Measurements from ENCODE around the gene ADCY2. TPM values are rescaled to one million over a fixed set of nuclear protein-coding genes. Genes with fewer than 3 reads are reported as not detected.

Gene ADCY2
- total and polyA plus RNA-seq, 8 donors, result 0.29 to 7.5 (median 1.1) TPM

DNA sequence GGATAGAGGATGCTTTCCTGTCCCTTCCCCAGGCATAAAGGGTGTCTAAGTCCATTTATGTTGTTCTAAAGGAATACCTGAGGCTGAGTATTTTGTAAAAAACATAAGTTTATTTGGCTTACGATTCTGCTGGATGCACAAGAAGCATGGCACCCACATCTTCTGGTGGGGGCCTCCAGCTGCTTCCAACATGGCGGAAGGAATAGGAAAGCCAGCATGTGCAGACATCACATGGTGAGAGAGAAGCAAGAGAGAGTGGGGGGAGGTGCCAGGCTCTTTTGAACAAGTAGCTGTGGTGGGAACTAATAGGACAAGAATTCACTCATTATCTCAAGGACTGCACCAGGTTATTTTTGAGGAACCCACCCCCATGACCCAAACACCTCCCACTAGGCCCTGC is 77.2 kb downstream of the ADCY2 start:
- DNase-seq, result no peak
- WGBS, 5 donors, result 76 to 96% (median 91%) methylated on average over 2 of the region's 2 CpGs
- intact Hi-C loops (cut with DNase I; ENCODE audit: low total_unique reads), result no loop called here
- H3K9me3 ChIP-seq, result peaks cover 0 to 9% (median 3%) of the 10 kb centered on the region in 4 donors
- TF ChIP-seq, protein P1, sequence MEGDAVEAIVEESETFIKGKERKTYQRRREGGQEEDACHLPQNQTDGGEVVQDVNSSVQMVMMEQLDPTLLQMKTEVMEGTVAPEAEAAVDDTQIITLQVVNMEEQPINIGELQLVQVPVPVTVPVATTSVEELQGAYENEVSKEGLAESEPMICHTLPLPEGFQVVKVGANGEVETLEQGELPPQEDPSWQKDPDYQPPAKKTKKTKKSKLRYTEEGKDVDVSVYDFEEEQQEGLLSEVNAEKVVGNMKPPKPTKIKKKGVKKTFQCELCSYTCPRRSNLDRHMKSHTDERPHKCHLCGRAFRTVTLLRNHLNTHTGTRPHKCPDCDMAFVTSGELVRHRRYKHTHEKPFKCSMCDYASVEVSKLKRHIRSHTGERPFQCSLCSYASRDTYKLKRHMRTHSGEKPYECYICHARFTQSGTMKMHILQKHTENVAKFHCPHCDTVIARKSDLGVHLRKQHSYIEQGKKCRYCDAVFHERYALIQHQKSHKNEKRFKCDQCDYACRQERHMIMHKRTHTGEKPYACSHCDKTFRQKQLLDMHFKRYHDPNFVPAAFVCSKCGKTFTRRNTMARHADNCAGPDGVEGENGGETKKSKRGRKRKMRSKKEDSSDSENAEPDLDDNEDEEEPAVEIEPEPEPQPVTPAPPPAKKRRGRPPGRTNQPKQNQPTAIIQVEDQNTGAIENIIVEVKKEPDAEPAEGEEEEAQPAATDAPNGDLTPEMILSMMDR (IDR thresholded peaks at IDR 0.05), result no peak
- no peak for TF ChIP-seq EP300 (IDR thresholded peaks at IDR 0.05)
- no peak overlapping the region for H3K27ac ChIP-seq
- H3K27me3 ChIP-seq, result no peaks in the 10 kb centered on the region
- no peaks in the 10 kb centered on the region for H3K36me3 ChIP-seq
- no peak overlapping the region for H3K4me3 ChIP-seq
- no peaks in the 10 kb centered on the region for H3K4me1 ChIP-seq

DNA sequence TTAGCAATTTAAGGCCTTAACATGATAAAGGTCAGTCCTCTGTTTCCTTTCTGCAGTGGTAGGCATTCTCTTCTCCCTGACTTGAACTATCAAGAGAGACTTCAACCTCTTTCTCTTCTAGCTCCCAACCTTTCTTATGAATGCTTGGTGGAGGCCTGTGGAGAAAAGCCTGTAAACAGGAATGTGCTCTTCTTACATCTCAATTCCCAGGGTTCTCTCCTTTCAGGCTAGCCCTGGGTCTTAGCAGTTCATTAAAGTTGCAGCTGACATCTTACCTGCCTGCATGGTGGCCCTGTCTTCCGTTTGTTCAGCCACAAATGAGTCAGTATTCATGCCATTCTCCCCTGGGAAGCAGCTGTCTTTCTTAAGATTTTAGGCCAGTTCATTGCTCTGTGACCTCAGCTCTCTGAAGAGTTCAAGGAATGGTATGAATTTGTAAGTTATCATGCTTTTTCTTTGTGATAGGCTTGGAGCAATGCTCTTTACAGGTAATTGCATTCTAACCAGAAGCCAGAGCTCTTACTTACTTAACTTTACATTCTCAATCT is 77.8 kb downstream of the ADCY2 start:
- no peaks in the 10 kb centered on the region for H3K27me3 ChIP-seq
- intact Hi-C loops (cut with DNase I; ENCODE audit: low total_unique reads), result no loop called here
- H3K9me3 ChIP-seq, result peaks cover 0 to 9% (median 3%) of the 10 kb centered on the region in 4 donors
- peaks cover 0 to 3% (median 0%) of the 10 kb centered on the region in 4 donors for H3K4me1 ChIP-seq
- H3K36me3 ChIP-seq, result no peaks in the 10 kb centered on the region
- TF ChIP-seq EP300 (IDR thresholded peaks at IDR 0.05), result no peak
- TF ChIP-seq POLR2AphosphoS5 (IDR thresholded peaks at IDR 0.05), result no peak
- TF ChIP-seq, protein P1 (IDR thresholded peaks at IDR 0.05), result no peak
- TF ChIP-seq POLR2A (IDR thresholded peaks at IDR 0.05), result no peak
- H3K4me3 ChIP-seq, result no peak overlapping the region
- 47 to 64% (median 58%) methylated on average over 1 of the region's 1 CpG for WGBS, 5 donors
- no peak for DNase-seq
- H3K27ac ChIP-seq, result no peak overlapping the region

DNA sequence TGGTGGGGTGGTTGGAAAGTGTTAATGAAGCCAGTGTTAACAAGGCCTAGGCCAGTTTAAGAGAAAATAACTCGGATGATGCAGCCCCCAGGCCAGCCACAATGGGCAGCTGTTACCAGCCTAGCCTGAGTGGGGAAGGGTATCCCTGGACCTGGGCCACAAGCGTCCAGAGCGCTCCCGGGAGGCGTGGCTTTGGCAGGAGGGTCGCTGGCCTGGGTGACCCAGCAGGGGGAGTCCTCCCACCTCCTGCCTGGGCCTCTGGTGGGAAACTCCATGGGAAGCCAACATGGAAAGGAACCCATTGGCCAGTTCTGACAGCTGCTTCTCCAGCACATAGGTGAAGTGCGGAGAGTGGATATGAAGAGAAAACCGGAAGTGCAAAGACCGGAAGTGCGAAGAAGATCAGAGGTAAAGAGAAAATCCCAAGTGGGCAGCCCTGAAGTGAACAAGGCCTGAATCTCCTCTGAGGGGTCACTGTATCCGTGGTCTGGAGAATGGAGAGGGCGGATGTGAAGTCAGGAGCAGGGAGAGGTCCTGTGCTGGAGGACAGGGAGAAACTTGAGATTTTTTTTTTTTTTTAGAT is 79.0 kb downstream of the ADCY2 start:
- TF ChIP-seq POLR2AphosphoS5 (IDR thresholded peaks at IDR 0.05) (no peak), EP300 (IDR thresholded peaks at IDR 0.05) (no peak), POLR2A (IDR thresholded peaks at IDR 0.05) (no peak)
- TF ChIP-seq, protein P1 (IDR thresholded peaks at IDR 0.05), result no peak
- no peak for DNase-seq
- Histone ChIP-seq H3K27me3 (no peaks in the 10 kb centered on the region), H3K27ac (no peak overlapping the region), H3K36me3 (no peaks in the 10 kb centered on the region), H3K4me3 (no peak overlapping the region), H3K9me3 (peaks cover 0 to 9% (median 3%) of the 10 kb centered on the region in 4 donors), H3K4me1 (peaks cover 0 to 6% (median 0%) of the 10 kb centered on the region in 4 donors)
- 93 to 98% (median 93%) methylated on average over 12 of the region's 12 CpGs for WGBS, 5 donors
- intact Hi-C loops (cut with DNase I; ENCODE audit: low total_unique reads), result no loop called here

DNA sequence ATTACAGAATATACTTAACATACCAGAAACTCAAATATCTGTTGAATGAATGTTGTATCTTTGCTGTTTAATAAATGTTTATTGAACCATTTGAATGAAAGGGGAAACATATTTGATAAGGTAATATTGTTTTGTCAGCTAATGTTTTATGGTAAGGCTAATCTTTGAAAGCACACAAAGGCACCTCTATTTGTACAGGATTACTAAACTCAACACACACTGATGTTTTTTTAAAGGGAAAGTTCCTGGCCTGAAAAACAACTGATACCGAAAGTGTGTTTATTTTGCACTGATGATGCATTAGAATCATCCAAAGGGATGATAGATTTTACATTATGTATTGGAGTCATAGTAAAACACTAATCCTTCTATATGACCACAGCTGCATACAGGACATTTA is 82.5 kb downstream of the ADCY2 start:
- no peak for TF ChIP-seq POLR2A (IDR thresholded peaks at IDR 0.05)
- no peaks in the 10 kb centered on the region for H3K36me3 ChIP-seq
- H3K9me3 ChIP-seq, result peaks cover 0 to 6% (median 0%) of the 10 kb centered on the region in 4 donors
- no peak overlapping the region for H3K4me3 ChIP-seq
- DNase-seq, result peak in 1 of 2 donors; percentile 48
- whole genome bisulfite sequencing, 5 donors, result 9 to 34% (median 28%) methylated on average over 1 of the region's 1 CpG
- intact Hi-C loops (cut with DNase I; ENCODE audit: low total_unique reads), result no loop called here
- no peak overlapping the region for H3K27ac ChIP-seq
- no peaks in the 10 kb centered on the region for H3K27me3 ChIP-seq
- peaks cover 0 to 6% (median 0%) of the 10 kb centered on the region in 4 donors for H3K4me1 ChIP-seq

DNA sequence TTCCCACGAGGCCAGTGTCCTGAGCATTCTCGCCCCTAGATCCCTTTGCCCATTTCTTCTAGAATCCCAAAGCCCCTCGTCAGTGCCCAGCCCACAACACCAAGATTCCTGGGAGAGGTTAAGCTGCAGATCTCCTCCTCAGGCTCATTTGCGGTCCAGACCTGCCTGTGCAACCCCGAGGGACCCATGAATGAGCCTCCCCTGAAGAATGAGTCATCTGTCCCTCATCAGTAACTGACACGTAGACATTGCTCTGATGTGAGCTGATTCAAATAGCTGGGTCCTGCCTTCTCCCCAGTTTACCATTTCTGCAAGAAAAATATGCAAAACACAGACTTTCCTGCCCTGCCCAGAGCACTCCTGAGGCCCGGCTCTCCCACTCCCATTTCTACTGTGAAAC is 92.8 kb downstream of the ADCY2 start:
- Histone ChIP-seq H3K4me3 (no peak overlapping the region), H3K9me3 (no peaks in the 10 kb centered on the region), H3K36me3 (no peaks in the 10 kb centered on the region), H3K27ac (no peak overlapping the region), H3K27me3 (no peaks in the 10 kb centered on the region), H3K4me1 (no peaks in the 10 kb centered on the region)
- intact Hi-C loops (cut with DNase I; ENCODE audit: low total_unique reads), result no loop called here
- TF ChIP-seq, protein P1 (IDR thresholded peaks at IDR 0.05), result no peak
- TF ChIP-seq EP300 (IDR thresholded peaks at IDR 0.05) (no peak), POLR2AphosphoS5 (IDR thresholded peaks at IDR 0.05) (no peak), POLR2A (IDR thresholded peaks at IDR 0.05) (no peak)
- no peak for DNase-seq
- 82 to 94% (median 84%) methylated on average over 7 of the region's 7 CpGs for WGBS, 5 donors

All from stomach (tissue), 9 donors.